Osteoblast (primary cell): ENCODE data around the gene PCNP. TPM values are rescaled to one million over a fixed set of nuclear protein-coding genes. Genes with fewer than 3 reads are reported as not detected.

Experiments
- DNase-seq: peaks from one replicate; pipeline ENCODE4 v3.0.0; 2011; ENCODE audit warnings: low spot score, mixed read lengths; ENCODE audit not compliant: insufficient read length; ENCODE audit errors: missing footprints
- H2AFZ ChIP-seq: 2 replicates; pipeline ENCODE4 v1.6.0; 2011; ENCODE audit warnings: mild to moderate bottlenecking, low read length
- H3K27ac ChIP-seq: 2 replicates; pipeline ENCODE4 v1.5.1; 2011; ENCODE audit warnings: mild to moderate bottlenecking, low read depth, low read length, moderate library complexity
- H3K27me3 ChIP-seq: 2 replicates; pipeline ENCODE4 v1.6.0; 2012; ENCODE audit warnings: mild to moderate bottlenecking, control low read depth, inconsistent platforms, low read length, moderate library complexity; ENCODE audit not compliant: insufficient read depth
- H3K36me3 ChIP-seq: 2 replicates; pipeline ENCODE4 v1.5.1; 2011; ENCODE audit warnings: mild to moderate bottlenecking, low read length, control low read depth, moderate library complexity; ENCODE audit not compliant: insufficient read depth
- H3K4me1 ChIP-seq: 2 replicates; pipeline ENCODE4 v1.5.1; 2011; ENCODE audit warnings: mild to moderate bottlenecking, low read length, control low read depth, moderate library complexity; ENCODE audit not compliant: insufficient read depth
- H3K4me2 ChIP-seq: 2 replicates; pipeline ENCODE4 v1.6.0; 2011; ENCODE audit warnings: mild to moderate bottlenecking, low read length; ENCODE audit not compliant: insufficient read depth
- H3K4me3 ChIP-seq: fragments of 200-600 bp; sonication (generic); 3 replicates; pipeline ENCODE4 v1.5.1; 2012; ENCODE audit warnings: mild to moderate bottlenecking, low read length, inconsistent platforms; ENCODE audit not compliant: insufficient read depth
- H3K79me2 ChIP-seq: 2 replicates; pipeline ENCODE4 v1.6.0; 2012; ENCODE audit warnings: mild to moderate bottlenecking, low read length, control low read depth, inconsistent platforms; ENCODE audit not compliant: insufficient read depth
- H3K9me3 ChIP-seq: 2 replicates; pipeline ENCODE4 v1.5.1; 2011; ENCODE audit warnings: low read depth, low read length, control low read depth
- H4K20me1 ChIP-seq: 2 replicates; pipeline ENCODE4 v1.6.0; 2012; ENCODE audit warnings: mild to moderate bottlenecking, low read length, control low read depth; ENCODE audit not compliant: insufficient read depth
- total RNA-seq: library from RNA; depleted of rRNA; stranded (reverse); fragments of >200 nt; gene quantifications from 2 replicates; pipeline ENCODE4 v1.2.3, GENCODE V29; 2012
- TF ChIP-seq, protein P1 (sequence below): IDR thresholded peaks from 2 replicates; pipeline ENCODE4 v1.5.1; 2011; ENCODE audit warnings: mild to moderate bottlenecking, low read depth, low read length, moderate library complexity; ENCODE audit errors: extremely low read depth

The PCNP gene
- total RNA-seq, 1 donor: 92.6 TPM

DNA sequence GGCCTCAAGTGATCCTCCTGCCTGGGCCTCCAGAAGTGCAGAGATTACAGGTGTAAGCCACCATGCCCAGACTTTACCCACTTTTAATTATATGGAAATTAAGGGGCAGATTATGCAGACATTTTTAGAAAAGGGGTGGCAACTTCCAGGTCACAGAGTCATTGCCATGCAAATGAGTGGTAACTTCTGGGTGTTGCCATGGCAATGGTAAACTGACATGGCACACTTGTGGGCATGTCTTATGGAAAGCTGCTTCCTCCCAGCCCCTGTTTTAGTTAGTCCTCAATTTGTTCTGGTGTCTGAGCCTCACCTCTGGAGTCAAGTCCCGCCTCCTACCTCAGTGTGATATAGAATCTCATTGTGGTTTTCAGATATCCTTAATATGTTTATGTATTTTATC, 49.7 kb downstream of the PCNP start:
- no peaks in the 10 kb centered on the region for H3K27me3 ChIP-seq
- H3K4me2 ChIP-seq: no peak overlapping the region
- TF ChIP-seq, protein P1, sequence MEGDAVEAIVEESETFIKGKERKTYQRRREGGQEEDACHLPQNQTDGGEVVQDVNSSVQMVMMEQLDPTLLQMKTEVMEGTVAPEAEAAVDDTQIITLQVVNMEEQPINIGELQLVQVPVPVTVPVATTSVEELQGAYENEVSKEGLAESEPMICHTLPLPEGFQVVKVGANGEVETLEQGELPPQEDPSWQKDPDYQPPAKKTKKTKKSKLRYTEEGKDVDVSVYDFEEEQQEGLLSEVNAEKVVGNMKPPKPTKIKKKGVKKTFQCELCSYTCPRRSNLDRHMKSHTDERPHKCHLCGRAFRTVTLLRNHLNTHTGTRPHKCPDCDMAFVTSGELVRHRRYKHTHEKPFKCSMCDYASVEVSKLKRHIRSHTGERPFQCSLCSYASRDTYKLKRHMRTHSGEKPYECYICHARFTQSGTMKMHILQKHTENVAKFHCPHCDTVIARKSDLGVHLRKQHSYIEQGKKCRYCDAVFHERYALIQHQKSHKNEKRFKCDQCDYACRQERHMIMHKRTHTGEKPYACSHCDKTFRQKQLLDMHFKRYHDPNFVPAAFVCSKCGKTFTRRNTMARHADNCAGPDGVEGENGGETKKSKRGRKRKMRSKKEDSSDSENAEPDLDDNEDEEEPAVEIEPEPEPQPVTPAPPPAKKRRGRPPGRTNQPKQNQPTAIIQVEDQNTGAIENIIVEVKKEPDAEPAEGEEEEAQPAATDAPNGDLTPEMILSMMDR: no peak
- H3K9me3 ChIP-seq: no peaks in the 10 kb centered on the region
- H3K36me3 ChIP-seq: no peaks in the 10 kb centered on the region
- no peak overlapping the region for H3K27ac ChIP-seq
- no peak for DNase-seq
- no peak overlapping the region for H3K4me3 ChIP-seq
- H3K79me2 ChIP-seq: no peaks in the 10 kb centered on the region
- H3K4me1 ChIP-seq: no peaks in the 10 kb centered on the region
- no peaks in the 10 kb centered on the region for H4K20me1 ChIP-seq
- H2AFZ ChIP-seq: no peak overlapping the region

DNA sequence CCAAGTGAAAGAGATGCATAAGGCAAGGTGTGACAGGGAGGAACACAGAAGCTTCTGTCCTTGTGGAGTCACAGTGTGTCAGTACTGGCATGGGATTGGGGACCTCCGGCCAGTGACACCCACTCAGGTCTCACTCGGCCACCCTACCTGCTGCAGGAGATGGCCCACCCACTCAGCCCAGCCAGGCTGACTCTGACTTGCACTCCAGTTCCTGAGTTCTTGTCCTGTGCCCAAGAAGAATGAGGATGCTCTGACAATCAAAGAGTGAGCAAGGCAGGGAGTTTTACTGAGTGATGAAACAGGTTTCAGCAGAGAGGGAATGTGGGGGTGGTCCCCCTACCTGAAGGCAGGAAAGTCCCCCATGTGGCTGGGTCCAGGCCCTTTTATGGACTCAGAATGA, 50.9 kb downstream of the PCNP start:
- H2AFZ ChIP-seq: no peak overlapping the region
- H3K27me3 ChIP-seq: no peaks in the 10 kb centered on the region
- TF ChIP-seq, protein P1: no peak
- H3K9me3 ChIP-seq: no peaks in the 10 kb centered on the region
- DNase-seq: no peak
- H4K20me1 ChIP-seq: no peaks in the 10 kb centered on the region
- no peaks in the 10 kb centered on the region for H3K4me1 ChIP-seq
- H3K4me3 ChIP-seq: no peak overlapping the region
- no peak overlapping the region for H3K27ac ChIP-seq
- H3K79me2 ChIP-seq: no peaks in the 10 kb centered on the region
- H3K36me3 ChIP-seq: no peaks in the 10 kb centered on the region
- H3K4me2 ChIP-seq: no peak overlapping the region

DNA sequence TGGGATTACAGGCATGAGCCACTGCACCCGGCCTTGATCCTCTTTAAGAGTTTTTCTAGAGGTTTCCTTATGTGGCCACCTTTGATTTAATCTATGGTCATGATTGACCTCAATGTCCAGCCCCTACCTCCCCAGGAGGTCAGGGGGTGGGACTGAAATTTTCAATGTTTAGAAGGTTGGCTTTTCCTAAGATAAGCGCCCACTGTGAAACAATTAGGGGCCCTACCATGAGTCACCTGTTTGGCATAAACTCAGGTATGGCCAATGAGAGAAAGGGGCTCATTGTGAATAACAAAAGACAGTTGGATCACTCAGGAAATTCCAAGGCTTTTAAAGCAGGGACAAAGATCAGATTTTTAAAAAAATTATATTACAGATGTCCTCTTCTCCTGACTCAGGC, 51.9 kb downstream of the PCNP start:
- DNase-seq: no peak
- no peaks in the 10 kb centered on the region for H3K36me3 ChIP-seq
- TF ChIP-seq, protein P1: no peak

DNA sequence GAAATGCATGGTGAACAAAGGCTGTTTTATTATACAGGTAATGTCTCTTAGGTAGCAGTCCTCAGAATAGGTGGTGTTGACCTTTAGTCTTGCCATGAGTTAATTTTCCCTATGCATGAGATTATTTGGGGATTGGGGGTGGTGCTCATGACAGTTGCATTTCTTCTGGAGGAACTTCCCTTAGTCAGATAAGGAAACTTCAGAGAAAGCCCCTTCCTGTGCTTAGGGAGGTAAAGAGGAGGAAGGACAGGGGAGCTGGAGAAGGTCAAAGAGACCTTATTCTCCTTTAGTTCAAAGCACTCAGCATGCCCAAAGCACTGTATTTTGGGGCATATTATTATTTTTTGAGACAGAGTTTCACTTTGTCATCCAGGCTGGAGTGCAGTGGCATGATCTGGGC, 55.2 kb downstream of the PCNP start:
- no peak overlapping the region for H3K4me3 ChIP-seq
- no peak for DNase-seq
- H2AFZ ChIP-seq: no peak overlapping the region
- TF ChIP-seq, protein P1: no peak
- peaks cover 2% of the 10 kb centered on the region for H3K27me3 ChIP-seq
- no peaks in the 10 kb centered on the region for H3K79me2 ChIP-seq
- H4K20me1 ChIP-seq: no peaks in the 10 kb centered on the region
- no peak overlapping the region for H3K4me2 ChIP-seq
- H3K27ac ChIP-seq: no peak overlapping the region
- no peaks in the 10 kb centered on the region for H3K9me3 ChIP-seq
- H3K4me1 ChIP-seq: no peaks in the 10 kb centered on the region
- H3K36me3 ChIP-seq: no peaks in the 10 kb centered on the region

More for the DNA sequence above, 51.9 kb downstream of the PCNP start:
- no peak overlapping the region for H3K4me2 ChIP-seq
- H3K79me2 ChIP-seq: no peaks in the 10 kb centered on the region
- H3K4me3 ChIP-seq: no peak overlapping the region
- H4K20me1 ChIP-seq: no peaks in the 10 kb centered on the region
- H3K27ac ChIP-seq: no peak overlapping the region
- H3K4me1 ChIP-seq: no peaks in the 10 kb centered on the region
- no peaks in the 10 kb centered on the region for H3K9me3 ChIP-seq
- no peak overlapping the region for H2AFZ ChIP-seq
- no peaks in the 10 kb centered on the region for H3K27me3 ChIP-seq
